WERI-Rb-1 (cell line): ENCODE results near the gene TRMO.

Source experiments
- DNase-seq: peaks from one replicate; pipeline ENCODE4 v3.0.0-alpha.2; 2020
- H3K27ac ChIP-seq: fragments of 250-450 bp; sonication (Bioruptor Pico); 2 replicates; pipeline ENCODE4 v1.5.1; 2020; ENCODE audit warnings: mild to moderate bottlenecking, moderate library complexity
- H3K27me3 ChIP-seq: fragments of 250-450 bp; sonication (Bioruptor Pico); 2 replicates; pipeline ENCODE4 v1.5.1; 2021; ENCODE audit warnings: mild to moderate bottlenecking, low read depth, moderate library complexity; ENCODE audit not compliant: insufficient read depth, severe bottlenecking
- H3K36me3 ChIP-seq: fragments of 250-450 bp; sonication (Bioruptor Pico); 2 replicates; pipeline ENCODE4 v1.5.1; 2020; ENCODE audit warnings: mild to moderate bottlenecking, moderate library complexity
- H3K4me3 ChIP-seq: 2 replicates; pipeline ENCODE4 v1.5.1; 2011; ENCODE audit warnings: low read depth, mild to moderate bottlenecking, control low read depth, low read length
- H3K9me3 ChIP-seq: fragments of 250-450 bp; sonication (Bioruptor Pico); 2 replicates; pipeline ENCODE4 v1.5.1; 2021; ENCODE audit warnings: mild to moderate bottlenecking, moderate library complexity; ENCODE audit not compliant: severe bottlenecking
- CTCF ChIP-seq: IDR thresholded peaks from 2 replicates; pipeline ENCODE4 v1.5.1; 2011; ENCODE audit warnings: low read depth, mild to moderate bottlenecking, control low read depth, inconsistent platforms, low read length

TRMO gene

GRCh38 chr9:97921959-97922724, at the start of gene TRMO:
Gene TRMO, minus strand, starts transcription at chr9:97922500. Its CDS starts 7 bp downstream, at chr9:97922493.
- Histone ChIP-seq H3K27me3 (no peaks in the 10 kb centered on the region), H3K9me3 (no peaks in the 10 kb centered on the region), H3K36me3 (no peaks in the 10 kb centered on the region; the same call in 1 of the 2 replicates), H3K4me3 (peak within 1 kb of the TSS; percentile 86), H3K27ac (peak within 1 kb of the TSS; percentile 93)
- peak; percentile 99 for DNase-seq
- peak; percentile 93 for TF ChIP-seq CTCF

GRCh38 chr9:97970165-97970564, 47.9 kb upstream of the TRMO start:
- no peak for TF ChIP-seq CTCF
- Histone ChIP-seq H3K27ac (no peak overlapping the region), H3K4me3 (no peak overlapping the region), H3K27me3 (no peaks in the 10 kb centered on the region), H3K9me3 (peaks cover 2% of the 10 kb centered on the region), H3K36me3 (no peaks in the 10 kb centered on the region)
- no peak for DNase-seq

GRCh38 chr9:97969014-97969413, 46.7 kb upstream of the TRMO start:
- Histone ChIP-seq H3K4me3 (no peak overlapping the region), H3K9me3 (no peaks in the 10 kb centered on the region), H3K27me3 (no peaks in the 10 kb centered on the region), H3K27ac (no peak overlapping the region), H3K36me3 (no peaks in the 10 kb centered on the region)
- TF ChIP-seq CTCF, result no peak
- DNase-seq, result no peak

GRCh38 chr9:97966493-97966892, 44.2 kb upstream of the TRMO start:
- no peaks in the 10 kb centered on the region for H3K36me3 ChIP-seq

GRCh38 chr9:97964901-97965300, 42.6 kb upstream of the TRMO start:
- Histone ChIP-seq H3K9me3 (no peaks in the 10 kb centered on the region), H3K36me3 (no peaks in the 10 kb centered on the region), H3K27ac (no peak overlapping the region), H3K27me3 (no peaks in the 10 kb centered on the region), H3K4me3 (no peak overlapping the region)
- TF ChIP-seq CTCF, result no peak
- no peak for DNase-seq

More at GRCh38 chr9:97966493-97966892, 44.2 kb upstream of the TRMO start:
- no peaks in the 10 kb centered on the region for H3K9me3 ChIP-seq
- DNase-seq, result no peak
- no peak overlapping the region for H3K27ac ChIP-seq
- TF ChIP-seq CTCF, result no peak
- no peaks in the 10 kb centered on the region for H3K27me3 ChIP-seq
- no peak overlapping the region for H3K4me3 ChIP-seq

- H3K27ac ChIP-seq, result no peak overlapping the region
- no peak overlapping the region for H3K4me3 ChIP-seq
- no peaks in the 10 kb centered on the region for H3K9me3 ChIP-seq
- no peaks in the 10 kb centered on the region for H3K36me3 ChIP-seq
- no peak for DNase-seq
- no peak for TF ChIP-seq CTCF
- no peaks in the 10 kb centered on the region for H3K27me3 ChIP-seq
Observed at GRCh38 chr9:97963232-97963631, 40.9 kb upstream of the TRMO start.
